Mesodermal cell (in vitro differentiated cells): ENCODE data around the gene DHRS3.
"Not testable (repeated sequence)": the region's sequence is repeated elsewhere in the genome, so short reads cannot be mapped to it uniquely, and the experiment has no call there.

ENCODE experiments used
- H3K27ac ChIP-seq: 2 replicates; pipeline ENCODE4 v1.7.0; 2013; ENCODE audit warnings: mild to moderate bottlenecking, low read depth, low read length, moderate library complexity; ENCODE audit not compliant: severe bottlenecking
- H3K36me3 ChIP-seq: 2 replicates; pipeline ENCODE4 v1.7.1; 2013; ENCODE audit warnings: mild to moderate bottlenecking, low read length, moderate library complexity; ENCODE audit not compliant: control insufficient read depth, insufficient read depth
- H3K4me1 ChIP-seq: one replicate; pipeline ENCODE4 v1.7.1; 2013; ENCODE audit warnings: mild to moderate bottlenecking, low read length; ENCODE audit not compliant: insufficient read depth, control insufficient read depth, poor library complexity, severe bottlenecking
- H3K4me3 ChIP-seq: 2 replicates; pipeline ENCODE4 v1.7.0; 2013; ENCODE audit warnings: low read length, control low read depth, mild to moderate bottlenecking; ENCODE audit not compliant: insufficient read depth, poor library complexity, severe bottlenecking; ENCODE audit errors: extremely low read depth
- H3K9me3 ChIP-seq: 2 replicates; pipeline ENCODE4 v1.7.1; 2013; ENCODE audit warnings: mild to moderate bottlenecking, low read length, moderate library complexity; ENCODE audit not compliant: control insufficient read depth
- WGBS, 2 experiments: methylation state at CpG; one replicate each; pipeline ENCODE4 v1.1.5; 2013; ENCODE audit warnings: missing lambda C conversion rate in 2 of 2; ENCODE audit not compliant: insufficient coverage in 2 of 2; 5-methylcytosine and 5-hydroxymethylcytosine counted together

Gene DHRS3

GRCh38 chr1:12654657-12655056, 36.6 kb upstream of the DHRS3 start:
- H3K9me3 ChIP-seq, result no peaks in the 10 kb centered on the region
- H3K4me1 ChIP-seq, result no peaks in the 10 kb centered on the region
- H3K4me3 ChIP-seq, result no peak overlapping the region
- no peak overlapping the region for H3K27ac ChIP-seq
- no peaks in the 10 kb centered on the region for H3K36me3 ChIP-seq
- 87 to 88% methylated on average over 6 to 8 of the region's 8 CpGs for WGBS, 2 experiments

GRCh38 chr1:12654004-12654567, 36.1 kb upstream of the DHRS3 start:
- H3K9me3 ChIP-seq, result no peaks in the 10 kb centered on the region

GRCh38 chr1:12649971-12650421, 32.0 kb upstream of the DHRS3 start:
- Histone ChIP-seq H3K9me3 (no peaks in the 10 kb centered on the region), H3K27ac (no peak overlapping the region), H3K4me1 (no peaks in the 10 kb centered on the region), H3K4me3 (no peak overlapping the region), H3K36me3 (no peaks in the 10 kb centered on the region)
- WGBS, 2 experiments, result no CpG with 5 or more reads among the region's 5 CpGs

More at GRCh38 chr1:12654004-12654567, 36.1 kb upstream of the DHRS3 start:
- 88 to 92% methylated on average over 3 to 4 of the region's 4 CpGs for WGBS, 2 experiments
- no peak overlapping the region for H3K27ac ChIP-seq
- no peaks in the 10 kb centered on the region for H3K36me3 ChIP-seq
- H3K4me1 ChIP-seq, result no peaks in the 10 kb centered on the region
- H3K4me3 ChIP-seq, result no peak overlapping the region

GRCh38 chr1:12648741-12649140, 30.7 kb upstream of the DHRS3 start:
- no peak overlapping the region for H3K27ac ChIP-seq

GRCh38 chr1:12645401-12645800, 27.4 kb upstream of the DHRS3 start:
- H3K27ac ChIP-seq, H3K36me3 ChIP-seq, H3K9me3 ChIP-seq, H3K4me3 ChIP-seq, H3K4me1 ChIP-seq: not testable (repeated sequence)
- 87 to 90% methylated on average over 6 of the region's 9 CpGs for WGBS, 2 experiments

More at GRCh38 chr1:12648741-12649140, 30.7 kb upstream of the DHRS3 start:
- no peaks in the 10 kb centered on the region for H3K9me3 ChIP-seq
- no peaks in the 10 kb centered on the region for H3K4me1 ChIP-seq
- no peak overlapping the region for H3K4me3 ChIP-seq
- no peaks in the 10 kb centered on the region for H3K36me3 ChIP-seq
- no CpG with 5 or more reads among the region's 7 CpGs for WGBS, 2 experiments

GRCh38 chr1:12644829-12645228, 26.8 kb upstream of the DHRS3 start:
- Histone ChIP-seq H3K4me3 (no peak overlapping the region), H3K36me3 (no peaks in the 10 kb centered on the region), H3K9me3 (peaks cover 15% of the 10 kb centered on the region), H3K27ac (no peak overlapping the region), H3K4me1 (no peaks in the 10 kb centered on the region)
- 82 to 94% methylated on average over 2 of the region's 2 CpGs for WGBS, 2 experiments

- WGBS, 2 experiments, result 72 to 81% methylated on average over 2 of the region's 2 CpGs
- Histone ChIP-seq H3K36me3 (no peaks in the 10 kb centered on the region), H3K4me1 (no peaks in the 10 kb centered on the region), H3K27ac (no peak overlapping the region), H3K9me3 (peaks cover 20% of the 10 kb centered on the region), H3K4me3 (no peak overlapping the region)
These were observed 26.2 kb upstream of the DHRS3 start for GRCh38 chr1:12644237-12644636.

- no peak within 1 kb of the TSS for H3K27ac ChIP-seq
- no peak within 1 kb of the TSS for H3K4me3 ChIP-seq
- H3K4me1 ChIP-seq, result no peaks in the 10 kb centered on the region
- WGBS, 2 experiments, result 85 to 91% methylated on average over 6 to 7 of the region's 7 CpGs
- no peaks in the 10 kb centered on the region for H3K36me3 ChIP-seq
- peaks cover 25% of the 10 kb centered on the region for H3K9me3 ChIP-seq
These were observed 25.8 kb upstream of the DHRS3 start, which contains the start of gene AADACL4 for GRCh38 chr1:12643785-12644184. Gene AADACL4, plus strand, starts transcription at chr1:12644085. Its CDS starts 462 bp downstream, at chr1:12644547.

GRCh38 chr1:12643079-12643478, 25.1 kb upstream of the DHRS3 start:
- Histone ChIP-seq H3K36me3 (no peaks in the 10 kb centered on the region), H3K27ac (no peak overlapping the region), H3K4me1 (no peaks in the 10 kb centered on the region), H3K4me3 (no peak overlapping the region), H3K9me3 (peaks cover 25% of the 10 kb centered on the region)
- 100% methylated on average over 1 of the region's 2 CpGs for WGBS, 2 experiments

GRCh38 chr1:12640958-12641272, 22.9 kb upstream of the DHRS3 start:
- Histone ChIP-seq H3K4me3 (no peak overlapping the region), H3K36me3 (no peaks in the 10 kb centered on the region), H3K9me3 (peaks cover 25% of the 10 kb centered on the region), H3K4me1 (peaks cover 5% of the 10 kb centered on the region), H3K27ac (no peak overlapping the region)

- H3K4me3 ChIP-seq, result no peak overlapping the region
- no peak overlapping the region for H3K27ac ChIP-seq
- H3K4me1 ChIP-seq, result peaks cover 5% of the 10 kb centered on the region
- WGBS, 2 experiments, result 87 to 89% methylated on average over 5 to 6 of the region's 7 CpGs
- peaks cover 25% of the 10 kb centered on the region for H3K9me3 ChIP-seq
- H3K36me3 ChIP-seq, result no peaks in the 10 kb centered on the region
These were observed 22.4 kb upstream of the DHRS3 start for GRCh38 chr1:12640237-12640957.
